Endothelial cell of umbilical vein (primary cell): ENCODE results near the gene ASIP. TPM values are rescaled to one million over a fixed set of nuclear protein-coding genes. Genes with fewer than 3 reads are reported as not detected.

Experiments used
- BruUV-seq: library from RNA; stranded (reverse); fragments of 400-500 nt; replicated peaks from 2 replicates; lab custom pipeline; 2021; lab: Mats Ljungman, UMichigan
- CTCF ChIA-PET: fragments of 300-600, 350-600 bp; sonication (Branson Sonifier 250); formaldehyde crosslinking; loops from one replicate; lab custom pipeline; 2021; ENCODE audit warnings: antibody characterized with exemption, inconsistent platforms; lab: Charles Lee
- POLR2A ChIA-PET: fragments of 300-600, 350-600 bp; sonication (Branson Sonifier 250); formaldehyde crosslinking; loops from one replicate; lab custom pipeline; 2021; ENCODE audit warnings: antibody characterized with exemption, inconsistent platforms; lab: Charles Lee
- DNase-seq: peaks from one replicate; pipeline ENCODE4 v3.0.0-alpha.2; 2011; ENCODE audit warnings: low read depth, low spot score
- FAIRE-seq: peaks from 2 replicates; lab custom pipeline; 2011; peaks lifted over from hg19 to GRCh38; lab: Jason Lieb, UNC
- H2AFZ ChIP-seq: 2 replicates; pipeline ENCODE4 v1.6.0; 2012; ENCODE audit warnings: low read depth, low read length, control low read depth, inconsistent platforms
- H3K27ac ChIP-seq: 2 replicates; pipeline ENCODE4 v1.5.1; 2011; ENCODE audit warnings: low read depth, mild to moderate bottlenecking, control low read depth, low read length, moderate library complexity; ENCODE audit not compliant: insufficient read depth
- H3K27me3 ChIP-seq, 2 experiments: 2 replicates each; pipeline versions ENCODE4 v1.6.0 to v1.6.1; 2011; ENCODE audit warnings: low read length in 2 of 2, mixed read lengths in 1 of 2; ENCODE audit not compliant: control insufficient read depth in 2 of 2, insufficient read depth in 2 of 2
- H3K36me3 ChIP-seq, 2 experiments: 2 replicates in 1 of 2; 3 replicates in 1 of 2; pipeline ENCODE4 v1.5.1; 2011; ENCODE audit warnings: low read length in 2 of 2, mild to moderate bottlenecking in 1 of 2, moderate library complexity in 1 of 2; ENCODE audit not compliant: control insufficient read depth in 2 of 2, insufficient read depth in 2 of 2; ENCODE audit errors: extremely low read depth in 1 of 2
- H3K4me1 ChIP-seq: 3 replicates; pipeline ENCODE4 v1.5.1; 2011; ENCODE audit warnings: mild to moderate bottlenecking, low read length; ENCODE audit not compliant: control insufficient read depth, insufficient read depth; ENCODE audit errors: extremely low read depth
- H3K4me2 ChIP-seq: 2 replicates; pipeline ENCODE4 v1.6.1; 2011; ENCODE audit warnings: low read length, control low read depth, mixed read lengths; ENCODE audit not compliant: insufficient read depth
- H3K4me3 ChIP-seq, 3 experiments: fragments of 200-600 bp in 1 of 3; sonication (generic), shearing (Covaris generic) in 1 of 3; replicated peaks in 1 of 3; 2 replicates each; pipeline ENCODE4 v1.5.1; 2011 to 2016; ENCODE audit warnings: control low read depth in 3 of 3, low read length in 3 of 3, mild to moderate bottlenecking in 2 of 3, inconsistent platforms in 1 of 3, low read depth in 1 of 3, moderate library complexity in 1 of 3; ENCODE audit not compliant: insufficient read depth in 1 of 3
- H3K79me2 ChIP-seq: 2 replicates; pipeline ENCODE4 v1.6.0; 2012; ENCODE audit warnings: low read length, inconsistent platforms; ENCODE audit not compliant: control insufficient read depth, insufficient read depth
- H3K9ac ChIP-seq: replicated peaks from 2 replicates; pipeline ENCODE3; 2011; ENCODE audit warnings: low read length, control low read depth; ENCODE audit not compliant: insufficient read depth; ENCODE audit errors: extremely low read depth
- H3K9me1 ChIP-seq: replicated peaks from 3 replicates; pipeline ENCODE4 v1.6.0; 2011; ENCODE audit warnings: mild to moderate bottlenecking, low read length; ENCODE audit not compliant: control insufficient read depth, insufficient read depth; ENCODE audit errors: extremely low read depth
- H3K9me3 ChIP-seq: replicated peaks from 2 replicates; pipeline ENCODE4 v1.5.1; 2012; ENCODE audit warnings: low read length, inconsistent platforms; ENCODE audit not compliant: control insufficient read depth, insufficient read depth
- H4K20me1 ChIP-seq: replicated peaks from 2 replicates; pipeline ENCODE3; 2011; ENCODE audit warnings: mild to moderate bottlenecking, low read length; ENCODE audit not compliant: control insufficient read depth, insufficient read depth; ENCODE audit errors: extremely low read depth
- EZH2 ChIP-seq: IDR thresholded peaks from 2 replicates; pipeline ENCODE4 v1.6.1; 2012; ENCODE audit warnings: borderline replicate concordance, low read depth, mild to moderate bottlenecking, moderate library complexity, low read length, inconsistent platforms; ENCODE audit not compliant: severe bottlenecking
- FOS ChIP-seq: IDR thresholded peaks from 2 replicates; pipeline ENCODE4 v1.6.1; 2011; ENCODE audit warnings: mild to moderate bottlenecking, low read length, moderate library complexity, borderline replicate concordance; ENCODE audit not compliant: insufficient read depth
- GATA2 ChIP-seq: IDR thresholded peaks from 2 replicates; pipeline ENCODE4 v1.7.0; 2011; ENCODE audit warnings: low read depth, mild to moderate bottlenecking, moderate library complexity, mixed read lengths, low read length; ENCODE audit not compliant: insufficient read length, insufficient read depth
- JUN ChIP-seq: IDR thresholded peaks from 2 replicates; pipeline ENCODE4 v1.6.1; 2011; ENCODE audit warnings: borderline replicate concordance, low read depth; ENCODE audit not compliant: insufficient read length, insufficient read depth
- MYC ChIP-seq: IDR thresholded peaks from one replicate; pipeline ENCODE4 v1.6.1; 2011; ENCODE audit warnings: mild to moderate bottlenecking, low read depth, low read length
- POLR2A ChIP-seq: IDR thresholded peaks from 2 replicates; pipeline ENCODE4 v1.6.1; 2012; ENCODE audit warnings: low read depth, mild to moderate bottlenecking, control low read depth, low read length
- POLR2AphosphoS5 ChIP-seq: IDR thresholded peaks from 2 replicates; pipeline ENCODE4 v1.6.1; 2012; ENCODE audit warnings: low read depth, mild to moderate bottlenecking, control low read depth, low read length, moderate library complexity; ENCODE audit not compliant: insufficient read depth
- dilution Hi-C: fragments of 300-500 bp; cut with MboI; formaldehyde crosslinking; loops from one replicate; pipeline ENCODE4 v1.15.0; 2019; ENCODE audit warnings: low sequenced_read_pairs; ENCODE audit not compliant: extremely low pct_ligation_motif_present
- intact Hi-C: fragments of 100-400 bp; cut with micrococcal nuclease; formaldehyde crosslinking; loops from one replicate; pipeline ENCODE4 v1.10.0; 2022
- polyA plus RNA-seq, 4 experiments: library from polyadenylated mRNA; depleted of rRNA in 3 of 4; stranded (reverse) in 3 of 4; unstranded in 1 of 4; fragments of >200 nt; gene quantifications; 2 replicates each; pipeline versions ENCODE4 v1.2.1 to v1.2.3, GENCODE V29; 2011 to 2012; ENCODE audit warnings: missing spikeins in 1 of 4
- total RNA-seq: library from RNA; stranded (reverse); gene quantifications from 2 replicates; pipeline ENCODE4 v1.2.3, GENCODE V29; 2021
- TF ChIP-seq, protein P1 (sequence below): IDR thresholded peaks from 2 replicates; pipeline ENCODE4 v1.6.1; 2011; ENCODE audit not compliant: insufficient read depth, insufficient read length
- TF ChIP-seq, protein P2 (sequence below), 2 donors: IDR thresholded peaks; 1 replicate in 1 of 2; 2 replicates in 1 of 2; pipeline ENCODE4 v1.5.1; 2011; ENCODE audit warnings: low read length in 2 of 2, mild to moderate bottlenecking in 2 of 2, moderate library complexity in 2 of 2, control low read depth in 1 of 2, inconsistent platforms in 1 of 2, low read depth in 1 of 2; ENCODE audit not compliant: insufficient read depth in 1 of 2; ENCODE audit errors: extremely low read depth in 1 of 2

ASIP gene
- total and polyA plus RNA-seq, 2 donors (not counting 3 experiments of a cell fraction or from before 2014, with no cell fraction given) = not detected

GRCh38 chr20:34264141-34264540 is 22.9 kb downstream of the ASIP start:
- BruUV-seq = no TSS peak

More at GRCh38 chr20:34264141-34264540, 22.9 kb downstream of the ASIP start:
- ChIA-PET CTCF (interaction anchor here (0.9 kb wide), 1 partner anchor 74 kb away, joined by 3 read pairs; no protein-coding TSS in a partner anchor), POLR2A (no interaction called here)
- DNase-seq (no peak), FAIRE-seq (no peak)
- intact Hi-C loops = no loop called here
- no peaks in the 10 kb centered on the region for H3K27me3 ChIP-seq
- H3K79me2 ChIP-seq = no peaks in the 10 kb centered on the region
- H3K27ac ChIP-seq = no peak overlapping the region
- H3K4me2 ChIP-seq = no peak overlapping the region
- no peak overlapping the region for H2AFZ ChIP-seq
- TF ChIP-seq FOS (no peak), POLR2A (no peak), GATA2 (no peak), EZH2 (no peak), MYC (no peak), POLR2AphosphoS5 (no peak), JUN (no peak)
- TF ChIP-seq, protein P1, sequence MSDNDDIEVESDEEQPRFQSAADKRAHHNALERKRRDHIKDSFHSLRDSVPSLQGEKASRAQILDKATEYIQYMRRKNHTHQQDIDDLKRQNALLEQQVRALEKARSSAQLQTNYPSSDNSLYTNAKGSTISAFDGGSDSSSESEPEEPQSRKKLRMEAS = no peak
- TF ChIP-seq, protein P2, sequence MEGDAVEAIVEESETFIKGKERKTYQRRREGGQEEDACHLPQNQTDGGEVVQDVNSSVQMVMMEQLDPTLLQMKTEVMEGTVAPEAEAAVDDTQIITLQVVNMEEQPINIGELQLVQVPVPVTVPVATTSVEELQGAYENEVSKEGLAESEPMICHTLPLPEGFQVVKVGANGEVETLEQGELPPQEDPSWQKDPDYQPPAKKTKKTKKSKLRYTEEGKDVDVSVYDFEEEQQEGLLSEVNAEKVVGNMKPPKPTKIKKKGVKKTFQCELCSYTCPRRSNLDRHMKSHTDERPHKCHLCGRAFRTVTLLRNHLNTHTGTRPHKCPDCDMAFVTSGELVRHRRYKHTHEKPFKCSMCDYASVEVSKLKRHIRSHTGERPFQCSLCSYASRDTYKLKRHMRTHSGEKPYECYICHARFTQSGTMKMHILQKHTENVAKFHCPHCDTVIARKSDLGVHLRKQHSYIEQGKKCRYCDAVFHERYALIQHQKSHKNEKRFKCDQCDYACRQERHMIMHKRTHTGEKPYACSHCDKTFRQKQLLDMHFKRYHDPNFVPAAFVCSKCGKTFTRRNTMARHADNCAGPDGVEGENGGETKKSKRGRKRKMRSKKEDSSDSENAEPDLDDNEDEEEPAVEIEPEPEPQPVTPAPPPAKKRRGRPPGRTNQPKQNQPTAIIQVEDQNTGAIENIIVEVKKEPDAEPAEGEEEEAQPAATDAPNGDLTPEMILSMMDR (IDR thresholded peaks at IDR 0.05; ENCODE audit: extremely low read depth in 1 of 2, insufficient read depth in 1 of 2, low read depth in 1 of 2, low read length in 2 of 2) = no peak
- H4K20me1 ChIP-seq = no peaks in the 10 kb centered on the region
- dilution Hi-C loops = no loop called here
- peaks cover 5% of the 10 kb centered on the region for H3K4me1 ChIP-seq
- H3K9ac ChIP-seq = no peak overlapping the region
- no peaks in the 10 kb centered on the region for H3K9me1 ChIP-seq
- no peaks in the 10 kb centered on the region for H3K36me3 ChIP-seq
- no peak overlapping the region for H3K4me3 ChIP-seq
- no peaks in the 10 kb centered on the region for H3K9me3 ChIP-seq
